GM18502 (cell line): ENCODE results near the gene PPP1R18.

ENCODE experiments used
- ATAC-seq: cut with Tn5 transposase; IDR thresholded peaks from one replicate; pipeline ENCODE4 v1.9.1; 2021; ENCODE audit warnings: mild to moderate bottlenecking; ENCODE audit not compliant: unreplicated experiment, poor library complexity

The PPP1R18 gene

DNA sequence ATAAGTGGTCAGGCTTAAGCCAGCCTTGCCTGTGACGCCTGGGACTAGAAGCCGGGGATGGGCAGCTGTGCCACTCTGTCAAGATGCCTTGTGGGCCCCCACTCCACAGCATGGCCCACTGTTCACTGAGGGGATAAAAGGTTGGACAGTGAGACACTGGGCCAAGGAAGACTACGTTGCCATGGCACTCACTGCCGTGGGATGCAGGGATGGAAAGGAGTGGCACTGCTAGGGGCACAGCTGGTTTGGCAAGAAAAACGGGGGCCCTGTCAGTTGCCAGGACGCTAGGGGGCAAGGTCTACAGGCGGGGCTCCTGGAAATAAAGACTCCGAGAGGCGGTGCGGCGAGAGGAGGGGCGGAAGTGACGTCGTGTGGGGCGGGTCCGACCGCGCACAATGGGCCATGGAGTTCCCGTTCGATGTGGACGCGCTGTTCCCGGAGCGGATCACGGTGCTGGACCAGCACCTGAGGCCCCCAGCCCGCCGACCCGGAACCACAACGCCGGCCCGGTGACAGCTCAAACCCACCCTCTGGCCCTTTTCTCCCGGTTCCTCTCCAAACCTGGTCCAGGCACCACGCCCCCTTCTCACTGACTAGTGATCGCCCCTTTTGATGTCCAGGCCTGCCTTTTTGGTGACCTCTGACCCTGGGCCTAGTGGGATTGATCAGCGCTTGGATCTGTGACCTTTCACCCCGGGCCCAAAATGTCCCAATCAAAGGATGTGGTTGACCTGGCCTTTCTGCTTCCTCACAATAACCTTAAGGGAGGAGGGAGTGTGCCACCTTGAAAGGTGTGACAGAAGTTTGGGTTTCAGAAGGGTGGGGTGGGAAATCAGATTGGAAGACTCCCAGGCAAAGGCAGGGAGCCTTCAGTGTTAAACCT, 59.7 kb downstream of the PPP1R18 start, which contains the start of gene ATAT1:
ATAT1 (plus strand) TSS at position 391 of the 883 bp plus-strand sequence.
- ATAC-seq: peak; percentile 91
